Lung microvascular endothelial cell (primary cell): Measurements from ENCODE around the gene CEACAM6. TPM values are rescaled to one million over a fixed set of nuclear protein-coding genes. Genes with fewer than 3 reads are reported as not detected.
"Not testable (repeated sequence)": the region's sequence is repeated elsewhere in the genome, so short reads cannot be mapped to it uniquely, and the experiment has no call there.

ENCODE experiments used
- DNase-seq, 2 donors: peaks; one replicate each; pipeline versions ENCODE4 v3.0.0 to v3.0.0-alpha.2; 2010; ENCODE audit warnings: low read depth in 2 of 2
- total RNA-seq: library from RNA; depleted of rRNA; stranded (reverse); fragments of >200 nt; gene quantifications from 2 replicates; pipeline ENCODE4 v1.2.1, GENCODE V29; 2014

Gene CEACAM6
- total RNA-seq, 1 donor from 2014 or later, result not detected

GRCh38 chr19:41746593-41747227, 8.6 kb upstream of the CEACAM6 start:
- DNase-seq, result peak; percentile 51 to 54

DNA sequence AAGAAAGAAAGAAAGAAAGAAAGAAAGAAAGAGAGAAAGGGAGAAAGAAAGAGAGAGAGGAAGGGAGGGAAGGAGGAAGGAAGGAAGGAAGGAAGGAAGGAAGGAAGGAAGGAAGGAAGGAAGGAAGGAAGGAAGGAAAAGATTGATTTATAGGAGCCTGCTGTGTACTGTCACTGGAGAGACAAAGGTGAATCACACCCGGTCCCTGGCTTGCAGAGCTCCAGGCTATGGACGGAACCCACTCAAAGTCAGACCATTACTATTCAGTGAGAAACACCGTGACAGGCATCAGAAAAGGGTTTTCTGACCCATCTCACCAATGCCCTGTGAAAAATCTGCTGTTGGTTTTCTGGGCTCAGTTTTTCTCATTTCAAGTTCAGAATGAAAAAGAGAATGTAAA, 7.3 kb upstream of the CEACAM6 start:
- no peak for DNase-seq

DNA sequence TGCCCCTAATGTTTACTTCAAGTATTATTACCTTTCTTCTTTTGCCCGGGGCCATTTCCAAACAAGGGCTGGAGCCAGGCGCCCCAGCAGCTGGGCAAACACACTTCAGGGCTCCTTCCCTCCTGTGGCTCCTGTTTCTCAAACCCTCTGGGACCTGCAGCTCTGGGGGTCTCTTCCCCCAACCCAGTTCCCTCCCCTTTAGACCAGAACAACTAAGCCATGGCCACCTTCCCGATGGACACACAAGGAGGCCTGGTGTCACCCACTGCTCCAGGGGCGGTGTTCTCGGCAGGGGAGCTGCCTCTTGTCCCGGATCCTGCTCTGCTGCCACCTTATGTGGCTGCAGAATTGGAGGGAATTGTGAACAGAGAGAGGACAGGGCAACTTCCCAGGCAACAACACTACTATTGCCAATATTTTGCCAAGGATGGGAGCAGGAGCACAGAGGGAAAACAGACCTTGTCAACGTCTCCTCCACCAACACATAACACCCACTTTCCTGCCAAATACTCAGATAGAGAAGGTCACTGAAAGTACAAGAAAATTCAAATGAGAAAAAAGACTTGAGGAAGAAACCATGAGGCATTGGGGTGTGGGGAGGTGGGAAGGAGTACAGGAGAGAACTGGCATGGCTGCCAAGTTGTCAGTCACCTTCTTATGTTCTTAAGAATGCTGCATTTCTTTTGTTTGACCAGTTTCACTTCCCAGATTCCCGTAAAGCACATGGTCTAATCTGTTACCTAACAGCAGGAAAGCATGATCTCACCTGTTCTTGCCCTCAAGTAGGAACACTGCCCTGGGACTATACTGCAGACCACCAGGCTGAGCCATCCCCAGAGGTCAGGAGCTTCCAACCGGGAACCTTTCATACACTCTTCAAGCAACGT, 4.8 kb upstream of the CEACAM6 start:
- DNase-seq, result not testable (repeated sequence)

DNA sequence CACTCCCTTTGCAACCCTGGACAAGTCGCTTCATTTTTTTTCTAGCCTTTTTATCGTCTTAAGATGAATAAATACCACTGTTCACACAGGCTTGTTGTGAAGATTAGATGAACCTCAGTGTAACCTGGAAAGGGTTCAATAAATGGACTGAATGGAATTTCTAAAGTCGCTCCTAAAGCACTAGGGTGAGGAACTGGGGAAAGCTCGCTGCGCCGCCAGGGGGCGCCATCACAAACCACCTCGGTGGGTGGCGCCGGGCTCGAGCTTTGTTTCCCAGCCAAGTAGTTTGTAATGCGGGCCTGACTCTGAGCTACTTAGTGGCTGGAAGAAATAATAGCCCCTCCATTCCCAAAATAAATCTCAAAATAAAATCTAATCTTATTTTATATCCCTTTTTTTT, 2.2 kb upstream of the CEACAM6 start:
- DNase-seq, result peak; percentile 32 to 44

- peak; percentile 35 to 43 for DNase-seq
Observed at GRCh38 chr19:41753936-41754529, 1.3 kb upstream of the CEACAM6 start.

DNA sequence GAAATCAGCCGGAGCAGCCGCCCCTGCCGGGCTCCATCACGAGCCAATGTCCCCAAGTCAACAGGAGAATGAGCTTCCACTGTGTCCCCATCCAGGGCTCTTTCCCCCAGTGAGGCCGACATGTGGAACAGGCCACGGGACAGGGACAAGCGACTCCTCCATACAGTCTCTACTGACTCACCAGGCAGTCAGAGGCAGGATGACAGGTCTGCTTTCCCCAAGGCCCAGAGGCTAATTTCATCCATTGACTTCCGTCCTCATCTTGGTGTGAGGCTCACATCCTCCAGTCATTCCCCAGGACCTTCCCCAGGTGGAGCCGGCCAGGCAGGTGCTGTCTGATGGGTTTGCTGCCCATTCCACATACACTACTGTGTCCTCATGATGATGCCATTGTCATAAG, 3.5 kb downstream of the CEACAM6 start:
- no peak for DNase-seq

DNA sequence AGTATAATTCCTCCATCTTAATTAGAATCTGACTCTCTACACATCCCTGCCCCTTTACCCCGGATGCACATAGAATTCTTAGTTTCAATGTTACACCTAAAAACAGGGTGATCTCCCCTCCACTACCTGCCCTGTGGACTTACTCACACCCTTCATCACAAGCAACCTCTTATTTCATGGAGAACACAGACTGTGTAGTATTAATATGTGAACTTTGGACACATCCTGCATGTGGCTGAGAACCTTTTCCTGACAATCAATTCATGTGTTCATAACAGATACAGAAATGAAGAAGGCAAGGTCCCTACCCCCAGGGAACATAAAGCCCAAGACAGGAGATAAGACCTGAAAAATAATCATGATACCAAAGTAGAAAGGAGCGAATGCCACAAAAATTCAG, 11.8 kb downstream of the CEACAM6 start:
- no peak for DNase-seq

- not testable (repeated sequence) for DNase-seq
Observed at GRCh38 chr19:41768105-41768504, 12.8 kb downstream of the CEACAM6 start.

DNA sequence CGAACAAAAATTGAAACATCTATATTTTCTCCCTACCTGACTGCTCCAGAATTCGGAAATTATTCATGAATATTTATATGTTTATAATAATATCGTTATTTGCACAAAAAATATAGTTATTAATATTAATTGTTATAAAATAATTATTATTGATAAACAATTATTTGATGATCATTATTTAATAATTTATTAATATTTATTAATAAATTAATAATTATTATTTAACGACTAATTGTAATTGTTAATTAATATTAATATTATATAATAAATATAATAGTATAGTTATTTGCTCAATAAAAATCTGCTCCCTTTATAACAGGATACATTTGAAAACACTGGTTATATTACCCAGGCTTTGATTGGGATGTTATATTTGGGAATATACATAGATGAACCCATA, 14.3 kb downstream of the CEACAM6 start:
- DNase-seq, result no peak

- no peak for DNase-seq
Observed at GRCh38 chr19:41771410-41771809, 16.1 kb downstream of the CEACAM6 start.

GRCh38 chr19:41774515-41774980, 19.2 kb downstream of the CEACAM6 start:
- no peak for DNase-seq

- DNase-seq, result no peak
Observed at GRCh38 chr19:41776700-41777099, 21.4 kb downstream of the CEACAM6 start.

DNA sequence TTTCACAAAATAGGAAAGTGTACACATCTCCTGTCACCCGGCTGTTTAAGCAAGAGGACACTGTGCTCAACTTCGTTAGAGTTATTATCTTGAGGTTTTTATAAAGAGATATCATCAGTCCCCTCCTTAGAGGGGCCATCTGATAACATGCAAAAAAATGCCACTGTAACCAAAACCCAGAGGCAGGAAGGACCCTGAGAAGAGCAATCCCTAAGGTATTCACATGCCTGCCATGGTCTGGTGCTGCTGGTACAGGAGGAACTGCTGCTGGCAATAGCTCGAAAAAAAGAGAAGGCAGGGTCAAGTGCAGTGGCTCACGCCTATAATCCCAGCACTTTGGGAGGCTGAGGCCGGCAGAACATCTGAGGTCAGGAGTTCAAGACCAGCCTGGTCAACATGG, 28.3 kb downstream of the CEACAM6 start:
- DNase-seq, result no peak

GRCh38 chr19:41784312-41784711, 29.0 kb downstream of the CEACAM6 start:
- DNase-seq, result no peak

- DNase-seq, result no peak
Observed at GRCh38 chr19:41784743-41785142, 29.4 kb downstream of the CEACAM6 start.

DNA sequence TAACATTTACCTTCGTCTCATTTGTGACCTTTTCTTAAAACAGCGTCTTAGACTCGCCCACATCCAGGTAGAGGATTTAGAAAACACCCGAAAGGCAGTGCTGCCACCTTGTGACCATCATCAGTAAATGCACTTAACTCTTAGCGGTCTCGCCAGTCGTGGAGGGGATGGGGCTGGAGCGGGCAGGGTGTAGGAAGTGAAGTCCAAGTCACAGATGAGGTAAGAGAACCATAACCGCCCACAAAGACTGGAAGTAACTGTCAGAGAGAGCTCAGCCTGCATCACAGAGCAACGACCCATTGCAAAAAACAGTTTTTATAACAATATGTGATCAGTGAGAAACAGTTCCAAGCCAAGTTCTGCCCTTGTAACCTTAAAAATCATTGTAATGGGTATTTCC, 30.3 kb downstream of the CEACAM6 start:
- DNase-seq, result peak; percentile 73 to 75

GRCh38 chr19:41787055-41787454, 31.7 kb downstream of the CEACAM6 start:
- DNase-seq, result no peak

DNA sequence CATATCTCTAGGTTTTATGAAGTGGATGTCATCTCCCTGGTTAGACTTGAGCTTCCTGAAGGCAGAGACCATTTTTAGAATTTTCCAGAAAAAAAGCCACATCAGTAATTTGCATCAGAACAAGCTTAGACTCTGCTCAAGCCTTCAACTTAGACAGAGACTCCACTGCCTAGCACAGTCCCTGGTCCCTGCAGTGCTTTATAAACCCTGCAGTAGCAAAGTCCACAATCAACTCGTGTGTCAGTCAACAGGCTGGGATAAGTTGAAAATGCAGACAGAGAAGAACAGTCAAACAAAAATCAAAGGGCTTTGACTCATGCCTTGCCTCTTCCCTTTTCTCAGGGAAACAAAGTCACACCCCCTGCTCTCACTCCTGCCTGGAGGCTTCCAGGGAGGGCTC, 33.2 kb downstream of the CEACAM6 start:
- DNase-seq, result not testable (repeated sequence)

DNA sequence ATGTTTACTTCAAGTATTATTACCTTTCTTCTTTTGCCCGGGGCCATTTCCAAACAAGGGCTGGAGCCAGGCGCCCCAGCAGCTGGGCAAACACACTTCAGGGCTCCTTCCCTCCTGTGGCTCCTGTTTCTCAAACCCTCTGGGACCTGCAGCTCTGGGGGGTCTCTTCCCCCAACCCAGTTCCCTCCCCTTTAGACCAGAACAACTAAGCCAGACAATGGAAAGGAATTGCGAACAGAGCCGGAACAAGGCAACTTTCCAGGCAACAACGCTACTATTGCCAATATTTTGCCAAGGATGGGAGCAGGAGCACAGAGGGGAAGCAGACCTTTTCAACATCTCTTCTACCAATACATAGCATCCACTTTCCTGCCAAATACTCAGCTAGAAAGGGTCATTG, 33.7 kb downstream of the CEACAM6 start:
- not testable (repeated sequence) for DNase-seq

GRCh38 chr19:41792513-41793413, 37.4 kb downstream of the CEACAM6 start:
- DNase-seq, result peak; percentile 70 to 74

GRCh38 chr19:41793414-41793727, 38.0 kb downstream of the CEACAM6 start:
- DNase-seq, result no peak
